ENCODE data around the gene UBE2G1.

The UBE2G1 gene

DNA sequence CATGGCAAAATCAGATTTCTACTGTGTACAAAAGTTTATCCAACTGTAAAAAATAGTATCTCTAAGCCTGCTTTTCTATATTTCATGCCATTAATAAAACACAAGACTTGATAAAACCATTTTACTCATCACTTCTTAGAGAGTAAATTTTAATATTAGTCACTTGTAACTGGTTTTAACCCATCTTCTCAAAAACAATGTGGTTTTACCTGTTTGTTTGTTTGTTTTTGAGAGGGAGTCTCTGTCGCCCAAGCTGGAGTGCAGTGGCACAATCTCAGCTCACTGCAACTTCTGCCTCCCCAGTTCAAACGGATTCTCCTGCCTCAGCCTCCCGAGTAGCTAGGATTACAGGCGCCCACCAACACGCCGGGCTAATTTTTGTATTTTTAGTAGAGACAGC lies 32.1 kb downstream of the UBE2G1 start:
- DNase-seq (ENCODE audit: low read depth in 3 of 3): no peak

DNA sequence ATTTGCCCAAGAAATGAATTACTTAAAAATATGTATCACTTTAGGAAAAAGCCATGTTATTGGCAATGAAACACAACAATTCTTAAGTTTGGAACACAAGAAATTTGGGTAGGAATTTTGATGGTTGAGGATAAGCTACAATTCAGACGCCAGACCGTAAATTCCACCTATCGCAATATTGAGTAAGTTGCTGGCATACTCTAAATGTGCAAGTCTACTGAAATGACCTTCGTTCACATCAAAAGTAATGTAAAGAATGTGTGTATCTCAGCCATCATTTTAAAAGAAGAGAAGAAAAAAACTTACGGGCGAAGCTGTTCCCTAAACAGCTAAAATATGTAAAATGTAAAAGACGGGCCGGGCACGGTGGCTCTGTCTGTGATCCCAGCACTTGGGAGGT lies 33.4 kb downstream of the UBE2G1 start:
- no peak for DNase-seq (ENCODE audit: low read depth in 3 of 3)

DNA sequence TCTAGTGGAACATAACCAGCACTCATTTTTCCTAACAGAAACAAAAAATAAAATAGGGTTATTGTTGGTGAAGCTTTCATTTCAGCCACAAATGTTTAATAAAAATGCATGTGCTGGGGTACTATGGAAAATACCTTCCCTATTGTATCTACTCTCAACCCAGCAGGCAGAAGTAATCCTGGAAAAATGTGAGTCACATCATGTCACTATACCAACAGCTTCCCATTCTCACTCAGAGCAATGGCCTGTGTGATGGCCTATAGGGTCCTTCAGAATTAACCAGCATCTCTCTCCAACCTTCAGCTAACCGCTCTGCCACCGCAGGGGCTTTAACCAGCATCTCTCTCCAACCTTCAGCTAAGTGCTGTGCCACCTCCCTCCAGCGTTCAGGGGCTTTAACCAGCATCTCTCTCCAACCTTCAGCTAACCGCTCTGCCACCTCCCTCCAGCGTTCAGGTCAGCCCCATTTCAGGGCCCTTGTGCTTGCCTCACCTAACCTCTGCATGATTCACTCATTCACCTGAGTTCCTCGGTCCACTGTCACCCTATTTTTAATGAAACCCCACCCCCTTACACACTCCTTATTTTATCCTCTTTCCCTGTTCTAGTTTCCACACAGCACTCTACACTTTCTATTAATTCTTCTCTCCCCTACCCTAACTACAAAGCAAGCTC lies 34.0 kb downstream of the UBE2G1 start:
- DNase-seq (ENCODE audit: low read depth in 3 of 3): no peak

DNA sequence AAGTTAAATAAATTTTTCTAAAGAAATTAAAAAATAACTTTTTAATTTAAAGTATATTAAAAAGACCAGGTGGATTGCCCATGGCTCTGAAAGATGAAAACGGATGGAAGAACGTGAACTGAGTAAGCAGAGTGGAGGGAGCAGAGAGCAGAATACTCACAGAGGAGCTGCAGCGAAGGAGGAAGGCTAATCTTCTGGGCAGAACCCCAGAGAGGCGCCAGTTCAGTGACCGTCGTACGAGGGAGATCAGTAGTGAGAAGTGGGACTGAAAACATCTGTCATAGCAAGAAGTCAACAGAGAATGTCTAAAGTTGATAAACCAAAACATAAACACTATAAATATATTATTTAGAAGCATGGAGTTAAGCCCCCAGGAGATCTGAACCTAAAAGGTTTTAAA lies 34.9 kb downstream of the UBE2G1 start:
- DNase-seq (ENCODE audit: low read depth in 3 of 3): no peak

DNA sequence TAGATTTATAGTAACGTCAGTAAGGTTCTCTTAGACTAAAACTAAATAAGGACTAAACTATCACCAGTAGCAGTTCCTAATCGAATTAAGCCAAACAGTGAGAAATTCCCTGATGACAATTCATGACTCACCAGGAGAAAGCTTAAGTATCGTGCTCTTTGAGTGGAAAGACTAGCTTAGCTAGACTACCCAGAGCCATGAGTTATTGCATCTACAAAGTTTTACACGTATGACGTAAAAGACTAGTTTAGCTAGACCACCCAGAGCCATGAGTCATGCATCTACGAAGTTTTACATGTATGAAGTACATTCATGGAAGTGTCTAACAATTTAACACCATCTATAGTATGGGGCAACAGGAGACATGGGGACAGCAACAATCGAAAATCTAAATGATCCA lies 36.6 kb downstream of the UBE2G1 start:
- DNase-seq (ENCODE audit: low read depth in 3 of 3): no peak

DNA sequence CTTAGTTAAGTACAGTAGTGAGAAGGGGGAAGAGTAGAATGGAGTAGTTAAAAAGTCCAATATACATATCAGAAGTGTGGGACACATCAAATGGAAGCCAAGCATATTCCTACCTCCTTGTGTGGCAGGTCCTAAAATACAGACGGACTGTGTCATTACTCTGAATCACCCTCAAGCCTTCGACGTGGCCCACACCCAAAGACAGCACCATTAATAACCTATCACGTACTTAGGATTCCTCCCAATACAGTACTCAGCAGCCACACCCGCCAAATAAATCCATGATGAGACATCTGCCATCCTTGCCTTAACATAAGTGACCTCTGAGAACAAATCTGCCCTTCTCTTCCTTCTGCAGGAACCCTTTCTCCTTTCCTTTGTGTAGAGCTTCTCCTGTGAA lies 38.9 kb downstream of the UBE2G1 start:
- DNase-seq (ENCODE audit: low read depth in 3 of 3): no peak

DNA sequence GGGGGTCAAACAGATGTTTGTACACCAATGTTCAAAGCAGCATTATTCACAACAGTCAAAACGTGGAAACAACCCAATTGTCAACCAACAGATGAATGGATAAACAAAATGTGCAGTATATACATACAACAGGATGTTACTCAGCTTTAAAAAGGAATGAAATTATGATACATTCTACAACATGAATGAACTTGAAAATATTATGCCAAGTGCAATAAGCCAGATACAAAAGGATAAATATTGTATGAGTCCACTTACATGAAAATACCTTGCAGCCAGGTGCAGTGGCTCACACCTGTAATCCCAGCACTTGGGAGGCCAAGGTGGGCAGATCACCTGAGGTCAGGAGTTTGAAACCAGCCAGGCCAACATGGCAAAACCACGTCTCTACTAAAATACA lies 39.9 kb downstream of the UBE2G1 start:
- DNase-seq (ENCODE audit: low read depth in 3 of 3): no peak

DNA sequence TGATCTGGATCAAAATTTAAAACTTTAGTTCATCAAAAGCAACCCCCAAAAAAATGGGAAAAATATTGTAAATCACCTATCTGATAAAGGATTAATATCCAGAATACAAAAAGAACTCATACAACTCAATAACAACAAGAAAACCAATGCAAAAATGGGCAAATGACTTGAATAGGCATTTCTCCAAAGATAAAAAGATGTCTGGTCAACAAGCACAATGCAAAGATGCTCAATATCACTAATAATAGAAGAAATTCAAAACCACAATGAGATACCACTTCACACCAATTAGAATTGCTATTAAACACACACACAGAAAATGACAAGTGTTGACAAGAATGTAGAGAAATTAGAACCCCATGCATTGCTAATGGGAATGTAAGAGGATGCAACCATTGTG lies 40.4 kb downstream of the UBE2G1 start:
- DNase-seq (ENCODE audit: low read depth in 3 of 3): no peak

DNA sequence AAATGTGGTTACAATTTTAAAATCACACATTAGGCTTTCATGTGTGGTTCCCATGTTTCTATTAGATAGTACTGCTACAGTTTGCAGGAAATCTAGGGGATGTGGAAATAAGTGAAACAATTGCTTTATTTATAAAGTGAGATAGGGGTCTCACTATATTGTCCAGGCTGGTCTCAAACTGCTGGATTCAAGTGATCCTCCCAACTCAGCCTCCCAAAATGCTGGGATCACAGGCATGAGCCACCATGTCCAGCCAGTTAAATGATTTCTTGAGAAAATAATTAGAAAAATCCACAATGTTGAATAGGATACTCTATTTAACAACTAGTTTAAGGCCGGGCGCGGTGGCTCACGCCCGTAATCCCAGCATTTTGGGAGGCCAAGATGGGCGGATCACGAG lies 42.0 kb downstream of the UBE2G1 start:
- no peak for DNase-seq (ENCODE audit: low read depth in 3 of 3)

DNA sequence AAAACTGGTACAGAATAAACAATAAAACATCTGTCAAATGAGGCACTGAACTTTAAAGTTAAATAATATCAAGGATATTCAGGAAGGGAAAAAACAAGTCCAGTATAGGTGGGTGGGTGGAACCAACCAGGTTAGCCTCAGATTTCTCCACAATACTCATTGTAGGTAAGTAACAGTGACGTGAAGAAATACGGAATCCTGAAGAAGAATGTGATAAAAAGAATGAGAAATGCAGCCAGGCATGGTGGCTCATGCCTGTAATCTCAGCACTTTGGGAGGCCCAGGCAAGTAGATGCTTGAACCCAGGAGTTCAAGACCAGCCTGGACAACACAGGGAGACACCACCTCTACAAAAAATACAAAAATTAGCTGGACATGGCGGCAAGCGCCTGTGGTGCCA lies 47.3 kb downstream of the UBE2G1 start:
- DNase-seq (ENCODE audit: low read depth in 3 of 3): no peak

DNA sequence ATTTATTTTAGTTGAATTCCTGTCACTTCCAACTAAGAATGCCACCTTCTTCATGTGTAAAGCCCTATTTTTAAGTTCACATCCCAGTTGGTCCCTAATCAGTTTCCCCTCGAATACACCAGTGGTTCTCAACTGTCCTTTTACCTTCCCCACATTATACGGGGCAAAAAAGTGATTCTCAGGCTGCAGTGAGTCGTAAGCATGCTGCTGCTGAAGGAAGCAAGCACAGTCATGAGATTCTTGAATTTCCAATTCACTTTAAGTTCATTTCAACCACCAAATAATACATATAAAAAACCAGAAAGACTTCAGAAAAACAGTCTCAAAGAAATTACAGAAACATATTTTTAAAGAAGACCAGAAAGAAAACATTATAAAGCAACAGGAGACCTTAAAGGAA lies 47.9 kb downstream of the UBE2G1 start:
- DNase-seq (ENCODE audit: low read depth in 3 of 3): no peak

DNA sequence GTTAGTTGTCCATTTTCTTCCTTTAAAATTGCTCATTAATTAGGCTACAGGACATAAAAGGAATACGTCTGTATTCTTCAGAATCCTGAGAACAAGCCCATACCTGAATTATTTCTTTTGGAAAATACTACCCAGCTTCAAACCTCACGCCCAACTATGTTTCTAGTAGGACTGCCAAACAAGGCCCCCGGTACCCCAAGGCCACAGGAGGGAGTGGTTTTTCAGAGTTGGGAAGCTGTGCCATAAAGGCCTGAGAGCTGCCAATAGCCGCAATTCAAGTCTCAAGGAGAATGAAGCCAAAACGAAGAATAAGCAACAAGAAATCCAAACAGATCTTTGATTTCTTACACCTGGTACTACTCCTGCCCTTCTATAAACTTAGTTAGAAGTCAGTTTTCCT lies 48.3 kb downstream of the UBE2G1 start:
- no peak for DNase-seq (ENCODE audit: low read depth in 3 of 3)

DNA sequence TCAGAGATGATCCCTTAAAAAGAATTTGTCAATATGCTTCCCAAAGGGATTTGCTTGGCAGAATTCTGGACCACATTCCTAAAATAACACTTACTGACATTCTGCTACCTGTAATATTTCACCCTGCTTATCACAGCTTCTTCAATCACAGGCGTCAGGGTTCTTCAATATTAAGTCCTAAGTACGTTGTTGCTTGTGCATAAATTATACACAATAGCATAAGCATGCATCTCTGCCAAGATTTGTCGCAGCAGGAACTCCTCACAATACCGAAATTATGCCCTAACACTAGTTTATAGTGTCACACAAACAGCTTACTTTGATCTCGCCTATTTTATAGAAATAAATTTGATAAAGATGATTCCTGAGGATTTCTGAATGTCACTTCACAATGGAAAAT lies 48.9 kb downstream of the UBE2G1 start:
- DNase-seq (ENCODE audit: low read depth in 3 of 3): no peak

DNA sequence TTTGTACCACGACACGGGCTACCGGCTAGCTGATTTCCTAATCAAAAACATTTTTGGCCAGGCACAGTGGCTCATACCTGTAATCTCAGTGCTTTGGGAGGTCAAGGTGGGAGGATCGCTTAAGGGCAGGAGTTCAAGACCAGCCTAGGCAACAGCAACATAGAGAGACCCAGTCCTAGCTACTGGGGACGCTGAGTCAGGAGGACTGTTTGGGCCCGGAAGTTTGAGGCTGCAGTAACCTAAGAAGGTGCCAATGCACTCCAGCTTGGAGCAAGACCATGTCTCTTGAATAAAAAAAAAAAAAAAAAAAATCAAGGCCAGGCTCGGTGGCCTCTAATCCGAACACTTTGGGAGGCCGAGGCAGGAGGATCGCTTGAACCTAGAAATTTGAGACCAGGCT lies 49.8 kb downstream of the UBE2G1 start:
- DNase-seq (ENCODE audit: low read depth in 3 of 3): no peak

DNA sequence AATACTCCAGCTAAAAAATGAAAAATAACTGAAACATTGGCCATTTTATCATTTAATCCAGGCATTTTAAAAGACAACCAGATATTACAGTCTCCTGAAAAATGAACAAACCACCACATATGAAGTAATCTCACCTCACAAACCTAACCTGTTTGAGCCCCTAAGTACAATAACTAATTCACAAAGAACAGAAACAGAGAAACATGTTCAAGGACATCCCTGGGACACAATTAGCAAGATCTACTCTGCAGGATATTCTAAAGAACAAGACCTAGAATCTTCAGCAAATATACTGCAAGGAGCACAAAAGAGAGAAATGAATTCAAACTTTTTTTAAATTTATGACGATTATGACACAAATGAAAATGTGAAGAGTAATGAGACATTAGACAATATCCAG lies 51.9 kb downstream of the UBE2G1 start:
- no peak for DNase-seq (ENCODE audit: low read depth in 3 of 3)

DNA sequence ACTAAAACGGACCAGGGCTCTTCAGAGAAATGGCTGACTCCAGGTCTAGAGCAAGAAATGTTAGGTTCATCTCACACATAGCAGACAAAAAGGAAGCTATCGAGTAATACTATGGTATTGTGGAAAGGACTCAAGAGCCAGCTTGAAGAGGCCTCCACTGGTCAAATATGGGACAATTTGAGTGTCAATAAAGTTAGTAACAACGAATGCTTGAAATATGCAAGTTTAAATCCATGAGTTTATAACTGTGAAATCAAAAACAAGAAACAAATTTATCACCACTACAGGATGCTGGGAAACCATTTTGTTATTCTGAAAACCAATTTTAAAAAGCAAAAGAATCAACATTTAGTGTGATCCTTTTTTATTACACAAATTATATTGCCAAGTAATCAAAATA lies 52.3 kb downstream of the UBE2G1 start:
- DNase-seq (ENCODE audit: low read depth in 3 of 3): no peak

DNA sequence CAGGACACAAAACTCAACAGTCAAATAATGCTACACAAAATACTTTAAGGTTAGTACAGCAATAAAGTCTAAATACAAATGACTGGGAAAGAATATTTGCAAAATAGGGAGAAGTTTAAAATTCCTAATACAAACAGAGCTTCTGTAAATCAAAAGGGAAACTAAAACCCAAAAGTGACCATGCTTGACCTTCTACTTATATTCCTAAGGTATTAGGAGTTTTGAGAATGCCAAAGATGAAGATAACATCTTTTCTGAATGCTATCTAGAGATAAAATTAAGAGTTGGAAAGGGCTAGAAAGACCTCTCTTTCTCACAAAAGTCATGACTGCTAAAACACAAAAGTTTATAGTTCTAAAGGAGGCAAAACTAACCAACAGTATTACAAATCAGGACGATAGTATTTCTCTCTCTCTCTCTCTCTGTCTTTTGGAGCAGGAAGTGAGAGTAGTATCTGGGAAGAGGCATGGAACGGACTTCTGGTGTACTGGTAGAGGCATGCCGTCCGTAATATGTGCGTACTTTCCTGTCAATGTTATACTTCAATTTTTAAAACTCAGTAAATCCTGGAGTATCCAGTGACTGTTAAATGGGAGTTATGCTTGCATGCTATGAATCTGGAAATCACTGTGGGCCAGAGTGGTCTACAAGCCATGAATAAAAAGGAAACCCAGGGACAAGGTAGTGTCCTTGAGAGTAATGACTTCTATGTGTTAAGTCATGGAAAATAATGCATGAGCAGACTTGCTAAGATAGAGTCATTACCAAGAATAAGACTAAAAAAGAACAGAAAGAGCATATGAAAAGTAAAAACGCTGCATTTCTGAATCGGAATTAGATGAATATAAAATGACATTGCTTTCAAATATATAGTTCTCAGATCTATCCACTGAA lies 53.0 kb downstream of the UBE2G1 start:
- no peak for DNase-seq (ENCODE audit: low read depth in 3 of 3)

DNA sequence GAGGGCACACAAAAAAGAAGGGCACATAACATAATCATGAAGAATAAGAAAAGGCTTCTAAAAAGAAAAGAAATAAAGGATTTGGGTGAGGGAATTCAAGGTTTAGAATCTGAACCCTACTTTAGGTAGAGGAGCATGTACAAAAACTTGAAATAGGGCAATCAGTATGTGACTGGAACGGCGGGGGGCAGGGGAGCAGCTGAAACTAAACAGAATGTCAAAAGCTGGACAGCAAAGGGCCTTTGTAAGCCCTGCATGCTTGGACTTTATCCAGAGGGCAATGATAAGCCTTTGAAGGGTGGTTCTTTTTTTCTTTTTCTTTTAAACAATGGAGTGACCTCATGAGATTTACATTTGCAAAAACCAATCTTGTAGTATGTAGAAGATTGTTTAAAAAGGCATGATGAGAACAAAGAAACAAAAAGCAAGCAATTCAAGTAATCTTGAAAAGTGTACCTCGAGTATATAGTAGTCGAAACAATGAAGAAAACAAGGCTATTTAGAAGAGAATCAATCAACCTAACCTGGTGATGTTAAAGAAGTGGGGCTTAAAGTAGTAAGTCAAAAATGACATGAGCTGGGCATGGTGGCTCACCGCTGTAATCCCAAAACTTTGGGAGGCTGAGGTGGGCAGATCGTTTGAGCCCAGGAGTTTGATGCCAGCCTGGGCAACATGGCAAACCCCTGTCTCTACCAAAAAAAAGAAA lies 56.0 kb downstream of the UBE2G1 start:
- no peak for DNase-seq (ENCODE audit: low read depth in 3 of 3)

DNA sequence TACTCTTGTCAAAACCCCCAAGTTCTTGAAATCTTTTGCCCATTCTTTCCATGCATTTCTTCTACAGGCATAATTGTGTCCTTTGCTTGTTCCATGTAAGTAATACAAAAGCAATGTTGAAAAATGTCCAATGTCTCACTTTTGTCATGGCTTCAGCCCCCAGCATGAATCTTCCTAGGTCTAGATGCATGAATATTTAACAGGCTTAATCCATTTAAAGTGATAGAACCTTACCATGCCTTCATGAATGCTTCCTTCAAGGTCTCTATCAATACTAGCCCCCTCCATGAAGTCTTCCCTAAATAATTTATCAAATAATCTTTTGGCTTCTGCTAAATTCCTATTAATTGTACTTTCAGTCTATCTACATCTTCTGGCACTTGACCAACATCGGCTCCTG lies 56.6 kb downstream of the UBE2G1 start:
- no peak for DNase-seq (ENCODE audit: low read depth in 3 of 3)

DNA sequence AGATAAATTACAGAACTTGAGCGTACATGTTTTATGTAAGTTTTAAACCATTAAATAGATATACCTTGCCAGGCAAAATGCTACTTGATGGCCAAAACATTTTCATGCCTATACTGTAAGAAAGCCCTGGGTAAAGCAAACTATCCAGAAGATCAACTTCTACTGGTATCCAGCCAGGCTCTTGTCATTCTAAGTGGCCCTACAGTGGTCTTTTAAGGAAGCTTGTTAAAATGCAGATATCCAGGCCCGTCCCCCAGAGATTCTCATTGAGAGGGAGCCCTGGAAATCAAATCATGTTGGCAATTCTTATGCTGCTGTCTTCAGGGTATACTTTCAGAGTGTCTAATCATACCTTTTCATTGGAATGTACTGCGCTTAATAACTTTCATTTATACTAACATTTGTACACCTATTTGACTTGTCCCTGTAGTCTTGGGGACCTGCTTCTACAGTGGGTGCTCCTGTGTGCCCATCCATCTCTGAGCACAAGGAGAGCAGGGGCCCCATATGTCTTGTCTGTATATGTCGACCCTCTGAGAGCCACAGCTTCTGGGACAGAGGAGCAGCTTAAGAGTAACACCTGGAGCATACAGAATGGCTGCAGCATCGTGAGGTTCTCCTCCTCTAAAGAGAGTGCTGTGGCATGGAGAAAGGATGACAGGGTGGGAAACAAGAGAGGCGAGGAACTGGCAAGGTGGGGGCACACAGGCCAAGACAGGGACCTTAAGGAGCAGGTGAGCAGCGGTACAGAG lies 59.1 kb downstream of the UBE2G1 start:
- DNase-seq (ENCODE audit: low read depth in 3 of 3): no peak

DNA sequence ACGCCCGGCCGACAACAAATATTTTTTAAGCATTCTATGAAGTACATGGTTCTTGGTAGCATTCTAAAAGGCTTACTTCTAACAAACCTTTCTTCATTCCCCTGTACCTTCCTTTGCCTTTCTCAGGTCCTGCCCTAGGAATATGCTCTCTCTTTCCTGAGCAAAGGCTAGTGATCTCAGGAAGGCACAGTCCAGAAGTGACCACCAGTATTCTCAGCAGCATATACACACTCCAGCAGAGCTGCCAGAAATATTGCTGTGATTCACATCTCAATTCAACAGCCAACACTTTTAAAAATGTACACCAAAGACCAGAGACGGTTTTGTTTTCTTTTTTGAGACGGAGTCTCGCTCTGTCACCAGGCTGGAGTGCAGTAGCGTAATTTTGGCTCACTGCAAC lies 61.3 kb downstream of the UBE2G1 start:
- DNase-seq (ENCODE audit: low read depth in 3 of 3): no peak

DNA sequence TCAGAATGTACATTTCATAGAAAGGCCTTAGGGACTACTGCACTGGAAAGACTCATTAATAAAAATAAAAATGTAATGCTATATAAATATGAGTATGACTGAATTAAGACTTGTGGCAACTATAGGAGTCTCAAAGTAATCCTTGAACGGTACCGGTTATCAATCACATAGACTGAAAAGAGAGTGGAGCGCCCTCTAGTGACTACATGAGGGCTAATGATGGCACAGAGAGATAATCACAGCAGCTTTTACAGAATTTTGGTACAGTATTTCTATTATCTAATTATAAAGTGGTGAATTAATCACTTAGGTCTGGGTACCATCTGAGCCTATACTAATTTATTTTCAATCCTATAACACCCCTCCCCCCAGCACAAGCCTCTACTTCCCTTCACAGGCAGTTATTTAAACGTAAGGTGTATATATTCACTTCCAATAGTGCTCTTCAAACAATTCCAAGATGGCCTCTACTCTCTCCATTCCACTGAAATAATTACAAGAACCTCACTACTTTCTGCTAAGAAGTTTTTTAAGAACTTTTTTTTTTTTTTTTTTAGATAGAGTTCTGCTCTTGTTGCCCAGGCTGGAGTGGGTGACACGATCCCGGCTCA lies 62.0 kb downstream of the UBE2G1 start:
- DNase-seq (ENCODE audit: low read depth in 3 of 3): peak; percentile 9 to 47 (median 21)
